ENCODE measurements around the gene ABCC11.

The ABCC11 gene

DNA sequence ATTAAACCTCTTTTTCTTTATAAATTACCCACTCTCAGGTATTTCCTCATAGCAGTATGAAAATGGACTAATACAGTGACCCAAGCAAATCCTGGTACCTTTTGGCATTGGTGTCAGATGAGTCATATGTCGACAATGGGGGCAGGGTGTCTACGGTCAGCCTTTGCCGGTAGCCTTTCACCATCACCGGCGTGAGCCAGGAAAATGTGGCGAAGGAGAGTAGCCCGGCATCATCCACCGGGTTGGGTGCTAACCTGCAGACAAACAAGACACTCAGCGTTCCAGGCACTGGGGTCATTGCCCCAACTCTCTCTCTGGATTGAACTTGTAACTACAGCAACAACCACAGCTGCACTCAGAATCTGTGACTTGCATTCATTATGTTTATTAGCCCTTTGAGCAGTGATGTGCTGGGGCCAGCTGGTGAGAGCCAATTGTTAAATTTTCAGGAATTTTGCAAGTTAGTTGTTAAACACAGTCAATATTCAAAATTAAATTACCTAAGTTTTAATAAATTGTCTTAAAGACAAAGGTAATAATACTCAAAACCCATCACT is 103.4 kb downstream of the ABCC11 start:
- no peak overlapping the region for H3K4me3 ChIP-seq (ENCODE audit: low read length)
- no peak for DNase-seq (ENCODE audit: low read depth, low spot score)

DNA sequence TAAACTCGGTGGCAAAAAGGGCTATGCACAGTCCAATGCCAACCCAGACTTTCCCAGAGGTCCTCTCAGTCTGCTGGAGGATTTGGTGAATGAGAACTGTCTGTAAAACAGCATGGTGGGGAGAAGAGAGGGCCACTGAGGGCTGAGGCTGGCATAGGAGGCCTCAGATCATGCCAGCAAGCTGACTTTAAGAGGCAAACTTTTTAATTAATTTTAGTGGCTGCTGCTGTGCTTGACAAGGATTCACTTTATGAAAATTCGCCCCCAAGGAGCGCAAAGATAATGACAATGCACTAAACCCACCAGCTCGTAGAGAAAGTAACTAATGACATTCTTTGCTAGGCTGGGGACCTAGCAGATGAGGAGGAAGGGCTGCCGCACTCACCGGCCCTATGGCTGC is 106.5 kb downstream of the ABCC11 start:
- DNase-seq (ENCODE audit: low read depth, low spot score), result no peak
- no peak overlapping the region for H3K4me3 ChIP-seq (ENCODE audit: low read length)

DNA sequence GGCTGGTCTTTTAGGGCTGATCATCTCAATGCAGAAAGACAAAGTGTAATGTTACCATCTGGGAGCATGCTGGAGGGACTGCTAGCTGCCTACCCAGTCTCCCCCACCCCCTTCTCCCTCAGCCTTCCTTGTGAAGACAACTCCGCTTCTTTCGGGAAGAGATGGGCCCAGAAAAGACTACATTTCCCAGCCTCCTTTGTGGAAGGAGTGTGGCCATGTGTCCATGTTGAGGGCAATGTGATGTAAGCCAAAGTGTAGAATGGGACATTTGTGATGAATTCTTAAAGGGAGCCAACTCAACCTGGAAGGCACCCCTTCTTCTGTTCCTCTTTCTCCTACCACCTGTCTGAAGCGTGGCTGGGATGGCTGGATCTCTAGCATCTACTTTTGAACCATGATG is 107.8 kb downstream of the ABCC11 start:
- no peak for DNase-seq (ENCODE audit: low read depth, low spot score)
- H3K4me3 ChIP-seq (ENCODE audit: low read length), result no peak overlapping the region

DNA sequence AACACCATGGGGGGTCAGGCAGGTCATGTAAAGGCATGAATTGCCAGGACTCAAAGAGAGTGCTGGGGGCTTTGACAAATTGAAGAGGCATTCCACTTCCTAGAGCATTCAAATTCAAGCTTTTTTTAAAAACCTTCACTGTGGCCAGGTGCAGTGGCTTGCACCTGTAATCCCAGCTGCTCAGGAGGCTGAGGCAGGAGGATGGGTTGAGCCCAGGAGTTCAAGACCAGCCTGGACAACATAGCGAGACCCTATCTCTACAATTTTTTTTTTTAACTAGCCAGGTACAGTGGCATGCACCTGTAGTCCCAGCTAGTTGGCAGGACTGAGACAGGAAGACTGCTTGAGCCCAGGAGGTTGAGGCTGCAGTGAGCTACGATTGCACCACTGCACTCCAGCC is 108.8 kb downstream of the ABCC11 start:
- no peak overlapping the region for H3K4me3 ChIP-seq (ENCODE audit: low read length)
- no peak for DNase-seq (ENCODE audit: low read depth, low spot score)

DNA sequence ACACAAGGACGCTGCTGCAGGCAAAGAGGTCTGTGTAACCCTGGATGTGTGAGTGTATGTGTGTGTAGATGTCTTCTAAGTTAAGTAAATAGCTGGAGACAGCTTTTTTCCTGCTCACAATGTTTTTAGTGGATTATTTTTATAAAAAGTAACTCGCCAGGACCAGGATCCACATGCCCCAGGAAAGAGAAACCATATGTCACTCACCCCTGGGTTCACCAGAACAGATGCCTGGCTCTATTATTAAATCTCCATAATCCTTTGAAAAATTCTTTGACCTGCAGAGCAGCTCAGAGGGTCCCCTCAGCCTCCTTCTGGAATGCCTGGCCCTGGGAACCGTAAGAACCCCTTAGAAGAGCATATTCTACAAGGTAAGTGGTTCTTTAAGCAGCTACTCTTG is 109.5 kb downstream of the ABCC11 start:
- no peak for DNase-seq (ENCODE audit: low read depth, low spot score)
- no peak overlapping the region for H3K4me3 ChIP-seq (ENCODE audit: low read length)

DNA sequence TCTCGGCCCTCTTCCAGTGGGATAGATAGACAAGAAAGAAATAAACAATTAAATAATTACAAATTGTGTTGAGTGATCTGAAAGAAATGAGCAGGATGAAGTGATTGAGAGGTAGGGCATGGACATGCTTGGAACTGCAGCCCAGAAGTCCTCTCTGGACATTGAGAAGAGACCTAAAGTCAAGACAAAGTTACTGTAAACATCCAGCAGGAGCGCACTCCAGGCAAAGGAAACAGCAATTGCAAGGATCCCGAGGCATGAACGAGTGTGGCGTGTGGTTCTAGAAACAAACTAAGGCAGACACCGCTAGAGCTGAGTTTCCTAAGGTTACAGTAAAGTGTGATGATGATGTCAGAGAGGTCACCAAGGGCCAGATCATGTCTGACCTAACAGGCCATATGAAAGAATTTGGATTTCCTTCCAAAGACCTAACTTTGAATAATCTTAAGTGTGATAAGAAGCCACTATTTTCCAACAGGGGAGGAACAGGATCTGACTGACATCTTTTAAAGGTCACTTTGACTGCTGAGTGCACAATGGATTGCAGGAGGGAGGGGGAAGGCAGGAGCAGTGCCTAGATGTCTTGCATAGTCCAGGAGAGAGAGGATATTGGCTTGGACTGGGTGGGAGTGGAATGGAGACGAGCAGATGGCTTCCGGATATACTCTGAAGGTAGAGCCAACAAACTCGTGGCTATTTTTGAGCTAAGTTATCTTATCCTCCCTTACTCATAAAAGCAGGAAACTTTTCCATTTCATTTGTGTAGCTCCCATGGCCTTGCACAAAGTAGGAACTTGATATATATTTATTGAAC is 110.6 kb downstream of the ABCC11 start:
- no peak for DNase-seq (ENCODE audit: low read depth, low spot score)
- no peak overlapping the region for H3K4me3 ChIP-seq (ENCODE audit: low read length)

DNA sequence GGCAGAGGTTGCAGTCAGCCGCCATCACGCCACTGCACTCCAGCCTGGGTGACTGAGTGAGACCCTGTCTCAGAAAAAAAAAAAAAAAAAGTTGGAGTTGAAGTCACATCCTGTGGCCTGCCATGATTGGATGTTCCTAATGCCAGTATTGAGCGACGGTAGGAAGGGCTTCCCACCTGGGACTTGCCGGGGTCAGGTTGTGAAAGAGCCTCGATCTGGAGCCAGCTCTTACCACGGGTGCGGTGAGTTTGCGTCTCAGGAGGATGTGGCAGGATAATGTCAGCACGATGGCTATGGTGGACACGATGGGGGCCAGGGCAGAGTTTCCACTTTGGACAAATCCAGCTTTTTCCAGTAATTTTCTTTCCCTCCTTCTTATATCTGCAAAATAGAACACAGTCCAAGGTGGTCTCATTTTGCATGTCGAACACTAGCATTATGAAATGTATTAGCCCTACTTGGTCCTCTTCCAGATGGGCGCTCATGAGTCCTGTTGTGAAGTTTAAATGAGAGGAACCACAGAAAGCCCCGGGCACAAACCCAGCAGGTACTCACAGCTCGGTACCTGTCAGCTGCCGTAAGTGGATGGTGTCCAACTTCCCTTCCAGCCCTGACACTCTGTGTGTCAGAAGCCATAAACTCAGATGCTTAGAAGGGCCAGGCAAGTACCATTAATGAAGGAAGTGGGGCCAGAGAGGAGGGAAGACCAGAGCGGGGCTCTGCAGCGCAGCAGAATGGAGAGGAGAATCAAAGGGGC is 113.7 kb downstream of the ABCC11 start:
- DNase-seq (ENCODE audit: low read depth, low spot score), result no peak

DNA sequence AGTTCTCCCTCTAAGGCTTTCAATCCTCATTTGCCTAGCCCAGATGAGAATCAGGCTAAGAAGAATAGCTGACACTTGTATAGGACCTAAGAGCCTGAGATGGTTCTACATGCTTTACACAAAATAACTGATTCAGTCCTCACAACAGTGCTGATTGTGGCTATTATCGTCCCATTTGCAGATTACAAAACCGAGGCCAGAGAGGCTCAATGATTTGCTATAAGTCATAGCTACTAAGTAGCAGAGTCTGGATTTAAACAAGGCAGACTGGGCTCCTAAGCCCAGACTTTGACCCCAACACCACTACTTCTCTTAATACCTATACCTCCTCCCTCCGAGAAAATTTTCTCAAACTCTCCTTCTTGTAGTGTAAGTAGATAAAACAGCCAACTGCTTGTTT is 114.6 kb downstream of the ABCC11 start:
- no peak for DNase-seq (ENCODE audit: low read depth, low spot score)
- H3K4me3 ChIP-seq (ENCODE audit: low read length), result no peak overlapping the region

More for the DNA sequence above, 113.7 kb downstream of the ABCC11 start:
- no peak overlapping the region for H3K4me3 ChIP-seq (ENCODE audit: low read length)

DNA sequence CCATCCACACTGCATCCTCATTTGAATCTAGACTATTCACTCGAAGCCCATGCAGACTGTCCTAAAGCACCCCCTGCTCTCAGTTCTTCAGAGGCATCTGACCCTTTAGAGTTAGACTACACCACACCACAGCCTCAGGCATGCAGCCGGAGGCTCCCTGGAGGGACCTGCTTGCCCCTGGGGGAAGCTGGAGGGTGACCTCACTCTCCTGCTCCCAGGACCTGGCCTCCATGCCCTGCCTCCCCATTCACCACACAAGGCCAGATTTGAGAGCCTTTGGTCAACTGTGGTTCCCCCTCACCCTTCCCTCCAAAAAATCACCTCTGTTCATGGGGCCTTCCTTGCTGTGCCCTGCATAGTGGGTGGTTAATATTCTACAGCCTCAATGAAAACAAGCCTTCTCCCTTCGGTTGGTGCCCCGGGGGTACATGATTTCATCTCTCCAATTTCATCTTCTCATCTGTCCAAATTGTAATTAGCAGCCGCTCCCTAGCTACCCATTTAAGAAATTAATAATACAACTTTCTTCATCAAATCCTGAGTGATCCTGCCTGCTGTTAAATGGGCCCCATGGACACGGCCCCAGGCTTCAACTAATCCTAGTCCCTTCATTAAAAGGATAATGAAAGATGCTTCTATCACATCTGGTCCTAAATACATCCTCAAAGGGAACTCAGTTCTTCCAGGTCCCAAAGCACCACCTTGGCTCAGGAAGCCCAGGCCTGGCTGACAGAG is 116.0 kb downstream of the ABCC11 start:
- DNase-seq (ENCODE audit: low read depth, low spot score), result no peak
- H3K4me3 ChIP-seq (ENCODE audit: low read length), result no peak overlapping the region

DNA sequence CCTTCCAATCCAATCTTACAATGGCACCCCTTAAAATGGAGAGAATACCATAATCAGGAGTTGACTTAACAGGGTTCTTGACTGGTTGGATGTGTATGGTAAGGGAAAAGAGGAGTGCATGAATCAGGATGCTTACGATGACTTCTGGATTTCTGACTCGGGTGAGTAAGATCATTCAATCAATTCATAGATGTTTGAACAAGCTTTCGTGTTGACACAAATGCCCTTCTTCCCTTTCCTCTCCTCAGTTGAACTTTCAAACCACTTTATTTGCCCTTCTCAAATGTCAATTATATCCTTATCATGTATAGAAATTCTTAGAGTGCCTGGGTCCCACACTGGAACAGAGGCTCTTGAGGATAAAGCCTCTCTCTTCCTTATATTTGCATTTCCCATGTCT is 117.4 kb downstream of the ABCC11 start:
- no peak overlapping the region for H3K4me3 ChIP-seq (ENCODE audit: low read length)
- no peak for DNase-seq (ENCODE audit: low read depth, low spot score)

DNA sequence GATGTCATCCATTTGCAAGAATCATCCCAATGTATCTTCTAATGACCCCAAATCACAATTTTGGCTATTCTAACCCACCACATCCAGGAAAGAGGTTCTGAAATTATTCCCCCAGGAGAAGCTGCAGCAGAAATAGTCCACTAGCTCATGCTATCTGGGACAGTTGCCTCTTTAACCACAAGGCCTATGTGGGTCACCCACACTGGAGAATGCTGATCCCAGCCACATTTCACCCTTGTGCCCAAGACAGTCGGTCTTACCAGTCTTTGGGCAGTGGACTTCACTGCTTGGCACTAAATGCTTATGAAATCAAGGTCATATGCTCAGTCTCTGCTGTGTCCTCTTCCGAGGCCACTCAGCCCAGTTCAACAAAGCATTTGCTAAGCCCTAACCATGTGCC is 118.6 kb downstream of the ABCC11 start:
- DNase-seq (ENCODE audit: low read depth, low spot score), result no peak
- no peak overlapping the region for H3K4me3 ChIP-seq (ENCODE audit: low read length)

DNA sequence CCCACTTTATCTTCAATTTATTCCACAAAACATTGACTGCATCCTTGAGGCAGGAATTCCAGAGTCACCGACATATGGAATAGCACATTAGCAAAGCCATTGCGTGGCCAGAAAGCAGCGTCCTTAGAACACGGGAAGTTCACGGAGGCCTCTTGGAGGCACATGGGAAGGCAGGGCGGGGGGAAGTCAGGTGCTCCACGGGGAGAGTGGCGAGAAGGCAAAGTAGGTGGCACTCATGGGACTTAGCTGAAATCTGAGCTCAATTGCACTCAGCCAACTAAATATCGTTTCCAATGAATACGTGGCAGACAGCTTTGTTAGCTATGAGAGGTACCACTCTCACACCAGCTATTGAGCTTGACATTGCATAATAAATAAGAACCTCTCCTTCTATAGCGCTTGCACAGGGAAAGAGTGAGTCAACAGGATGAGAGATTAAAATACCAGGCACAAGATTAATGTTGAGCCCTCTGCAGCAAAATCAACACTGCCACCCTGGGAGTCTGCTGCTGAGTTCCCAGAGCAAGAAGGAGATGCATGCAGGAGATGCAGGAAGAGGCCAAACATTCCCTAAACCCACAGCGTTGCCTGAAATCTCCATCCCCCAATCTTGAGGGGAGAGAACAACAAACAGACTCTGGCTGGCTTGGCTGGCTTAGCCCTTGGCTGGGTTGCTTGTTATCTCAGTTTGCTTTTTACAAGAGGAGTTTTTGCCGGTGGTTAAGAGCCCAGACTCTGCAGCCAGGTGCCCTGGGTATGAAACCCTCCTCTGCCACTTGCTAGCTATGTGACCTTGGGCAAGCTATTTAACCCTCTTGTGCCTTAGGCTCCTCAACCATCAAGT is 120.3 kb downstream of the ABCC11 start:
- no peak for DNase-seq (ENCODE audit: low read depth, low spot score)
- no peak overlapping the region for H3K4me3 ChIP-seq (ENCODE audit: low read length)

DNA sequence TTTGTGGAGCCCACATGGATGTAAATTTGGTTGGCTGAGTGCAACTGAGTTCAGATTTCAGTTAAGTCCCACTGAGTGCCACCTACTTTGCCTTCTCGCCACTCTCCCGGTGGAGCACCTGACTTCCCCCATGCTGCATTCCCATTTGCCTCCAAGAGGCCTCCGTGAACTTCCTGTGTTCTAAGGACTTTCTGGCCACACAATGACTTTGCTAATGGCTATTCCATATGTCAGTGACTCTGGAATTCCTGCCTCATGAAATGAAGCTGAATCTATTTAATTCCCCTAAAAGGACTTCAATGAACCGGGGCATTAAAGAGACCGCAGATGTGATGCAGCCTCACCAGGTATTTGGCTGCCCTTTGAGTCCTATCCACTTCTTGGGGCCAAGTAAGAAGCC is 121.5 kb downstream of the ABCC11 start:
- H3K4me3 ChIP-seq (ENCODE audit: low read length), result no peak overlapping the region
- DNase-seq (ENCODE audit: low read depth, low spot score), result no peak

DNA sequence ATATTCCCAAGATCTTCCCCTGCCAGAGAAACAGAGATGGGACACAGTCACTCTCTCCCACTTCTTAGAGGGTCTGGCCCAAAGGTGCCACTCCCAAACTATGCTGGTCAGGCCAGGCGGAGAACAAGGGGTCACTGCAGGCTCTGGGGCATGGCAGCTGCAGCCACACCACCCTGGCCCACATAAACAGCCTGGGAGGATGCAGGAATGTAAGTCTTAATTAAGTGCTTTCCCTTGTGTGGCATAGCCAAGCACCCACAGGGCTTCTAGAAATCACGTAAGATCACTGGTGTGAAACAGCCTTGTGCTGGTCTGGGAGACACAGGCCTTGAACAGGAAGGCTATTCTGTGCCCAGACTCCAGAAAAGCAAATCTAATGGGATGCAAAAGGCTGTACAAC is 123.1 kb downstream of the ABCC11 start:
- no peak overlapping the region for H3K4me3 ChIP-seq (ENCODE audit: low read length)
- DNase-seq (ENCODE audit: low read depth, low spot score), result no peak

DNA sequence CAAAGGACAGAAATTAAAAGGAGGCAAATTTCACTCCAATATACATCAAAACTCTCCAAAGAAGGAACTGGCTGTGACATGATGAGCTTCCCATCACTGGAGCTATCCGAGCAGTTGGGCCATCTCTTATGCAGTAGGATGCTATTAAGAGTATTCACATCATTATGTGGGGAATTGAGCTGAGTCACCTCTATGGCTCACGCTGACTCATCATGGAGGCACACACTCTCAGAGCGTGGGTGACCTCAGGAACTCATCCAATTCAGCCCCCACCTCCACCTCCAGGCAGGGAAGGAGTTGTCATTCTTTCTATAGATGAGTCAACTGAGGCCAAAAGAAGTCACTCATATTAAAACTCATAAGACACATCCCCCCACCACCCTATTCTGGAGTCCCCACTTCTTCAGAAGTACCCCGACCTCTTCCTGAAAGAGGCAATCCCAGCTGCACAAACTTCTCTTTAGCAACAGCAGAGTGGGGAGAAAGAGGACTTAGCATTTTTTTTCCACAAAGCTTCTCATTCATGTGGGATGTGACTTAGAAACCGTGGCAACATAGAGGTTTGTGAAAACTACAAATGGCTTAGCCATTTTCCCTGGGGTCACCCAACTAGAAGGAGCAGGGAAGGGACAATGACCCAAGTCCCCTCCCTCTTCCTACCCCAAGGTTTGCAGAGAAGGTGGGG is 124.1 kb downstream of the ABCC11 start:
- no peak for DNase-seq (ENCODE audit: low read depth, low spot score)
- no peak overlapping the region for H3K4me3 ChIP-seq (ENCODE audit: low read length)

DNA sequence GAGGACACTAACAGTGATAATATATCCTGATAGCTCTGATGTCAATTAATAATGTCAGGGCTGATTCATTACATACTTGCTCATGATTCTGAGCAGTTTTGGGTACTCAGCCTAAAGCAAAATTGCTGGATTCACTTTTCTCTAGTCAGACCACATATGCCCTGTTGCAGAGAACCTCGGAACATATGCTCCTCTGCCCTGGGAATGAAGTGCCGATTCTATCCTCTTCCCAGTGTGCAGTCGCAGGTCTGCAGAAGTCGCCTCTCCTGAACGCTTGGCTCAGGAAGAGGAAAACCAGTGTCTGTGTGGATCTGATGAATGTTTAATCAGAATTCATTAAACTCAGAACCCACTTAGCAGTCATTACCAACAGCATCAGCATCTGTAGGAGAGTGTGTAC is 126.1 kb downstream of the ABCC11 start:
- no peak for DNase-seq (ENCODE audit: low read depth, low spot score)
- no peak overlapping the region for H3K4me3 ChIP-seq (ENCODE audit: low read length)

DNA sequence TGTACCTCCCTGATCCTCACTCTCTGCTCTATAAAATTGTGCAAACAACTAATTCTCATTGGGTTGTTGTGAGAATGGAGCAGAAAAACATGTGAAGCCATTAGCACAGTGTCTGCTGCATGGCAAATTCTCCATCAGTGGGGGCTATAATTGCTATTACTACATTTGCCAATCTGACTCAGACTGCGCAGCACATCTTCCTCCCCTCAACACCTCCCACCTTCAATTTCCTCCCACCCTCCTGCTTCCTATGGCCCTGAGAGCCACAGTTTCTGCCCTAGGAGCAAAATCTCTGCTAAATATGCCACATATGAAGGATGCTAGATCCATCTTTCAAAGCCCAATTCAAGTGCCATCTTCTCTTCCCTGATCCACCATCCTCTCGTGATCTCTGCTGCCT is 128.5 kb downstream of the ABCC11 start:
- DNase-seq (ENCODE audit: low read depth, low spot score), result no peak
- no peak overlapping the region for H3K4me3 ChIP-seq (ENCODE audit: low read length)
